ENCODE results near the gene HRC. TPM values are rescaled to one million over a fixed set of nuclear protein-coding genes. Genes with fewer than 3 reads are reported as not detected.

HRC gene
- total RNA-seq, 1 donor from 2014 or later: 1.6 TPM

DNA sequence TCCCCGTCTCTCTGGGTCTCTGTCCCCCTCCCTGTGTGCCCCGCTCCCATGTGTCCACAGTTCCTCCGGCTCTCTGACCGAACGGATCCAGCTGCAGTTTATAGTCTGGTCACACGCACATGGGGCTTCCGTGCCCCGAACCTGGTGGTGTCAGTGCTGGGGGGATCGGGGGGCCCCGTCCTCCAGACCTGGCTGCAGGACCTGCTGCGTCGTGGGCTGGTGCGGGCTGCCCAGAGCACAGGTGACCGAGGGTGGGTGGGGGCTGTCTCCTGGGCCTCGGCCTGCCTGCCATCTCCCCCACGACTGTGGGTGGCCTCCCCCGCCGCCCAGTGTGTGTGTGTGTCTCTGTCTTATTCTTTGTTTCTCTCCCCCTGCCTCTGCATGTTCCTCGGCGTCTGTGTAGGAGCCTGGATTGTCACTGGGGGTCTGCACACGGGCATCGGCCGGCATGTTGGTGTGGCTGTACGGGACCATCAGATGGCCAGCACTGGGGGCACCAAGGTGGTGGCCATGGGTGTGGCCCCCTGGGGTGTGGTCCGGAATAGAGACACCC lies 12.7 kb upstream of the HRC start:
- H3K36me3 Mint-ChIP-seq (ENCODE audit: insufficient read depth): peaks cover 1% of the 10 kb centered on the region
- no peak overlapping the region for H3K27ac Mint-ChIP-seq
- H3K4me3 Mint-ChIP-seq (ENCODE audit: low read depth): no peak overlapping the region
- peaks cover 37% of the 10 kb centered on the region for H3K27me3 Mint-ChIP-seq
- TF ChIP-seq, protein P1, sequence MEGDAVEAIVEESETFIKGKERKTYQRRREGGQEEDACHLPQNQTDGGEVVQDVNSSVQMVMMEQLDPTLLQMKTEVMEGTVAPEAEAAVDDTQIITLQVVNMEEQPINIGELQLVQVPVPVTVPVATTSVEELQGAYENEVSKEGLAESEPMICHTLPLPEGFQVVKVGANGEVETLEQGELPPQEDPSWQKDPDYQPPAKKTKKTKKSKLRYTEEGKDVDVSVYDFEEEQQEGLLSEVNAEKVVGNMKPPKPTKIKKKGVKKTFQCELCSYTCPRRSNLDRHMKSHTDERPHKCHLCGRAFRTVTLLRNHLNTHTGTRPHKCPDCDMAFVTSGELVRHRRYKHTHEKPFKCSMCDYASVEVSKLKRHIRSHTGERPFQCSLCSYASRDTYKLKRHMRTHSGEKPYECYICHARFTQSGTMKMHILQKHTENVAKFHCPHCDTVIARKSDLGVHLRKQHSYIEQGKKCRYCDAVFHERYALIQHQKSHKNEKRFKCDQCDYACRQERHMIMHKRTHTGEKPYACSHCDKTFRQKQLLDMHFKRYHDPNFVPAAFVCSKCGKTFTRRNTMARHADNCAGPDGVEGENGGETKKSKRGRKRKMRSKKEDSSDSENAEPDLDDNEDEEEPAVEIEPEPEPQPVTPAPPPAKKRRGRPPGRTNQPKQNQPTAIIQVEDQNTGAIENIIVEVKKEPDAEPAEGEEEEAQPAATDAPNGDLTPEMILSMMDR (IDR thresholded peaks at IDR 0.05; ENCODE audit: unreplicated experiment): no peak
- no peak for DNase-seq (ENCODE audit: low spot score, unreplicated experiment)
- no peaks in the 10 kb centered on the region for H3K9me3 Mint-ChIP-seq (ENCODE audit: low read depth)
- peaks cover 5% of the 10 kb centered on the region for H3K4me1 Mint-ChIP-seq (ENCODE audit: low read depth)

DNA sequence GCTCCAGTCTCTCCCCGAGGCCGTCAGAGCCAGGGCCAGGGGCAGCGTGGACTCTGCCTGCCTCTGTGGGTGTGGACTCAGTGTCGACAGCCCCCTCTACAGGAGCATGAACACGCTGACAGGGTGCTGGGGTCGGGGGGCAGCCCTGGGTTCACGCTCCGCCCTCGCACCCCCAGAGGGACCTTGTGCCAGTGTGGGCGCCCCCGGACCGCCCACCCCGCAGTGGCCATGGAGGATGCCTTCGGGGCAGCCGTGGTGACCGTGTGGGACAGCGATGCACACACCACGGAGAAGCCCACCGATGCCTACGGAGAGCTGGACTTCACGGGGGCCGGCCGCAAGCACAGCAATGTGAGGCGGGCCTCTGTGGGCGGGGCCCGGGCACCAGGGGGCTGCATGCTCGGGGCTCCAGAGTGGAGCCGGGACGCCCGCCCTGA lies 10.7 kb upstream of the HRC start:
- H3K9me3 Mint-ChIP-seq (ENCODE audit: low read depth): no peaks in the 10 kb centered on the region
- DNase-seq (ENCODE audit: low spot score, unreplicated experiment): no peak
- peaks cover 5% of the 10 kb centered on the region for H3K4me1 Mint-ChIP-seq (ENCODE audit: low read depth)
- TF ChIP-seq, protein P1 (IDR thresholded peaks at IDR 0.05; ENCODE audit: unreplicated experiment): no peak
- H3K4me3 Mint-ChIP-seq (ENCODE audit: low read depth): no peak overlapping the region
- no peak overlapping the region for H3K27ac Mint-ChIP-seq
- H3K27me3 Mint-ChIP-seq: peaks cover 35% of the 10 kb centered on the region
- peaks cover 1% of the 10 kb centered on the region for H3K36me3 Mint-ChIP-seq (ENCODE audit: insufficient read depth)

DNA sequence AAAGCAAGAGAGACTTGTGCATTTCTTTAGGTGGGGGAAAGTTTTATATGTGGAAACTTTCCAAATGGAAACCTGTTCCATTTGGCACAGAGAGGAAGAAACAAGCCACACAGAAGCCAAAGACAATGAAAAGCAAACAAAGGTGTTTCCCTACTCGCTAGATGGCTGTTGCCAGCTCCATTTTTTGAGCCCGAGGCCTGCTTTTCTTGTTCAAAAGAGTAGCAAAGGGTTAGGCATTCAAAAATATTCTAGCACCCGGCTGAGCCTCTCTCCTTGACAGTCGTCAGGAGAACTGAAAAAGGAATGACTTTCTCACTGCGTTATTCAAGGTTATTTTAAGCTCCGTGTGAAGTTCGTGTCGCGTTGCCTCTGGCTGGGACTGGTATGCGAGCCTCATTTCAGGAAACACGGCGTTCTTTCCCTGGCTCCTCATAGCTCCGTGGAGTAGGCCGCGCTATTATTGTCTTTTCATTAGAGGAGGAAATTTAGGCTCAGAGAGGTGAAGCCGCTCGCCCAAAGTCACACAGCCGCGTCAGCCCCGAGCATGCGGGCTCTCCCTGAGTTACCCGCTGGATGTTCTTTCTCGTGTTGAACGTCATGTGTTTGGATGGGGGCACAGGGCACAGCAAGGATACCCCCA lies 10.0 kb upstream of the HRC start:
- H3K27me3 Mint-ChIP-seq: peaks cover 39% of the 10 kb centered on the region
- TF ChIP-seq, protein P1 (IDR thresholded peaks at IDR 0.05; ENCODE audit: unreplicated experiment): no peak
- peaks cover 2% of the 10 kb centered on the region for H3K4me1 Mint-ChIP-seq (ENCODE audit: low read depth)
- H3K36me3 Mint-ChIP-seq (ENCODE audit: insufficient read depth): peaks cover 2% of the 10 kb centered on the region
- no peak for DNase-seq (ENCODE audit: low spot score, unreplicated experiment)
- H3K9me3 Mint-ChIP-seq (ENCODE audit: low read depth): no peaks in the 10 kb centered on the region
- H3K4me3 Mint-ChIP-seq (ENCODE audit: low read depth): no peak overlapping the region
- H3K27ac Mint-ChIP-seq: no peak overlapping the region

DNA sequence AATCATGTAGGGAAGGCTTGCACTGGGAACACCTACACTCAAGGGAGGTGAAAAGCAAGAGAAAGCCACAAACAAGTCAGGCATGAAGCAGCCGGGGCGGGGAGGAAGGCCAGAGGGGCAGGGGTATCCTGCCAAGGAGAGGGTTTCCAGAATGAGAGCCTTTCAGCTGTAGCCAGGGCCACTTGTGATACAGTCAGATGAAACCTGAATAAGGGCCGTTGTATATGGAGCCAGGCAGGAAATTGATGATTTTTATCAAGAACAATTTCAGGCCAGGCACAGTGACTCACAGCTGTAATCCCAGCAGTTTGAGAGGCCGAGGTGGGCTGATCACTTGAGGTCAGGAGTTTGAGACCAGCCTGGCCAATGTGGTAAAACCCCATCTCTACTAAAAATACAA lies 6.8 kb upstream of the HRC start:
- Mint-ChIP-seq H3K4me3 (ENCODE audit: low read depth) (no peak overlapping the region), H3K27ac (no peak overlapping the region), H3K9me3 (ENCODE audit: low read depth) (no peaks in the 10 kb centered on the region), H3K4me1 (ENCODE audit: low read depth) (peaks cover 10% of the 10 kb centered on the region), H3K36me3 (ENCODE audit: insufficient read depth) (peaks cover 2% of the 10 kb centered on the region), H3K27me3 (peaks cover 45% of the 10 kb centered on the region)
- DNase-seq (ENCODE audit: low spot score, unreplicated experiment): no peak
- TF ChIP-seq, protein P1 (IDR thresholded peaks at IDR 0.05; ENCODE audit: unreplicated experiment): no peak

DNA sequence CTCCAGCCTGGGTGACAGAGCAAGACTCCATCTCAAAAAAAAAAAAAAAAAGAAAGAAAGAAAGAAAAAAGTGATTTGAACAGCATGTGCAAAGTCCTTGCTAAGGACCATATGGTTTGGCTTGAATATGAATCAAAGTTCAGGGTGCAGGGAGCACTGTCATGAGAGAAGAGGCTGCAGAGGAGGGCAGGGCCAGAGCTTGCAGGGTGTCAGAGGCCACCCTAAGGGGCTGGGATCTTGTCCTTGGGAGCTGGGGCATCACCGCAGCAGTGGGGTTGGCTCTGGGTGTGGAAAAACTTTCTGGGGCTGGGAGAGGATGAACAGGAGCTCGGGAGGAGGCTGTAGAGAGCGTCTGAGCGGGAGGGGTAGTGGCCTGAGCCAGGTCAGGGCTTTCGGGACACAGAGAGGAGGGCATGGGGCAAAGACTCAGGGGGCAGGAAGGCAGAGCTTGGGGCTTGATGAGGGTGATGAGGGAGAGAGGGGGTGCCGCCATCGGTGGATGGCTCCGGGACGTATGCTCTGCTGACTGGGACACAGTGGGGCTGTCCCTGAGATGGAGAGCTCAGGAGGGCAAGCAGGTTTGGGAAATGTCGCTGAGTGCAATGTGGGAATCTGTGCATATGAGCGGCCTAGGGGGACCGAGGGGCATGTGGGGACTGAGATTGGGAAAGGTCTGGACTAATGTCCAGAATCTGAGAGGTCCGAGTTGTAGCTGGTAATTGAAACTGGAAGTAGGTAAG lies 5.4 kb upstream of the HRC start:
- H3K4me1 Mint-ChIP-seq (ENCODE audit: low read depth): peaks cover 15% of the 10 kb centered on the region
- peaks cover 2% of the 10 kb centered on the region for H3K36me3 Mint-ChIP-seq (ENCODE audit: insufficient read depth)
- peaks cover 46% of the 10 kb centered on the region for H3K27me3 Mint-ChIP-seq
- TF ChIP-seq, protein P1 (IDR thresholded peaks at IDR 0.05; ENCODE audit: unreplicated experiment): no peak
- H3K4me3 Mint-ChIP-seq (ENCODE audit: low read depth): no peak overlapping the region
- no peak for DNase-seq (ENCODE audit: low spot score, unreplicated experiment)
- no peak overlapping the region for H3K27ac Mint-ChIP-seq
- no peaks in the 10 kb centered on the region for H3K9me3 Mint-ChIP-seq (ENCODE audit: low read depth)
